Stomach (tissue), 9 donors: ENCODE measurements around the gene PPP5C. TPM values are rescaled to one million over a fixed set of nuclear protein-coding genes. Genes with fewer than 3 reads are reported as not detected.
"Not testable (repeated sequence)": the region's sequence is repeated elsewhere in the genome, so short reads cannot be mapped to it uniquely, and the experiment has no call there.

Experiments
- DNase-seq, 2 donors: peaks; one replicate each; pipeline versions ENCODE4 v3.0.0 to v3.0.0-alpha.2; 2013 to 2019
- H3K27ac ChIP-seq, 5 donors: fragments of 200-600 bp in 4 of 5; sonication (generic) in 4 of 5; one replicate each; pipeline ENCODE4 v1.5.1; 2013 to 2019; ENCODE audit warnings: mild to moderate bottlenecking in 1 of 5, moderate library complexity in 1 of 5
- H3K27me3 ChIP-seq, 3 donors: fragments of 200-600 bp; sonication (generic); one replicate each; pipeline ENCODE4 v1.5.1; 2017 to 2019; ENCODE audit warnings: mixed run types in 1 of 3
- H3K36me3 ChIP-seq, 4 donors: fragments of 200-600 bp; sonication (generic); 1 replicate in 3 of 4; 2 replicates in 1 of 4; pipeline ENCODE4 v1.5.1; 2016 to 2019
- H3K4me1 ChIP-seq, 4 donors: fragments of 200-600 bp; sonication (generic); one replicate each; pipeline ENCODE4 v1.5.1; 2016 to 2019
- H3K4me3 ChIP-seq, 4 donors: fragments of 200-600 bp; sonication (generic) in 3 of 4; one replicate each; pipeline ENCODE4 v1.5.1; 2016 to 2019; ENCODE audit warnings: mild to moderate bottlenecking in 1 of 4
- H3K9me3 ChIP-seq, 4 donors: fragments of 200-600 bp; sonication (generic); one replicate each; pipeline ENCODE4 v1.5.1; 2016 to 2019
- CTCF ChIP-seq, 7 experiments: fragments of 450-650 bp in 4 of 7; fragments of 200-600 bp in 3 of 7; sonication (generic) in 3 of 7; IDR thresholded peaks; one replicate each; pipeline ENCODE4 v1.5.1; 2016 to 2019; ENCODE audit warnings: antibody characterized with exemption in 7 of 7, control low read depth in 2 of 7, mild to moderate bottlenecking in 1 of 7
- EP300 ChIP-seq: sonication (generic); formaldehyde crosslinking; IDR thresholded peaks from one replicate; pipeline ENCODE4 v1.6.1; 2017; ENCODE audit warnings: antibody characterized with exemption
- POLR2A ChIP-seq, 4 donors: fragments of 450-650 bp; IDR thresholded peaks; one replicate each; pipeline ENCODE4 v1.6.1; 2016; ENCODE audit warnings: antibody characterized with exemption in 4 of 4, control low read depth in 2 of 4, mild to moderate bottlenecking in 1 of 4, moderate library complexity in 1 of 4
- POLR2AphosphoS5 ChIP-seq, 3 donors: sonication (generic); formaldehyde crosslinking; IDR thresholded peaks; one replicate each; pipeline ENCODE4 v1.6.1; 2016; ENCODE audit warnings: antibody characterized with exemption in 3 of 3
- WGBS, 5 donors: extraction: QIAGEN DNeasy Blood & Tissue Kit in 3 of 5; methylation state at CpG; one replicate each; pipeline versions ENCODE4 v1.1.5 to v1.1.7; 2013 to 2018; 5-methylcytosine and 5-hydroxymethylcytosine counted together
- intact Hi-C: fragments of 100-400 bp; cut with DNase I; formaldehyde crosslinking; loops from one replicate; pipeline ENCODE4 v1.15.1; 2023; ENCODE audit warnings: low total_unique reads
- polyA plus RNA-seq, 3 donors: library from polyadenylated mRNA; stranded (reverse); fragments of 200-250 nt; gene quantifications; one replicate each; pipeline ENCODE4 v1.2.3, GENCODE V29; 2013
- total RNA-seq, 5 donors: library from RNA; depleted of rRNA; stranded (reverse); fragments of >200 nt; gene quantifications; one replicate each; pipeline versions ENCODE4 v1.1.0 to v1.2.3, GENCODE V29; 2014 to 2016
- donor health status: healthy with polysubstance abuse.
- donor health status: Bipolar disorder and iron deficiency.
- donor health status: healthy.

The PPP5C gene
- total and polyA plus RNA-seq, 8 donors, result 29.6 to 124 (median 63.4) TPM

- 70 to 77% (median 73%) methylated on average over 19 to 21 of the region's 21 CpGs for WGBS, 5 donors
Measured at GRCh38 chr19:46393456-46394401, 46.8 kb downstream of the PPP5C start.

GRCh38 chr19:46394402-46394797 lies 47.5 kb downstream of the PPP5C start:
- Histone ChIP-seq H3K36me3 (peaks cover 23 to 44% (median 38%) of the 10 kb centered on the region in 4 donors), H3K4me3 (no peak overlapping the region), H3K27me3 (peaks cover 0 to 8% (median 0%) of the 10 kb centered on the region in 3 donors), H3K27ac (no peak overlapping the region), H3K9me3 (no peaks in the 10 kb centered on the region), H3K4me1 (peaks cover 7 to 25% (median 12%) of the 10 kb centered on the region in 4 donors)
- no peak for DNase-seq
- 72 to 83% (median 79%) methylated on average over 5 of the region's 5 CpGs for WGBS, 5 donors
- TF ChIP-seq POLR2A (IDR thresholded peaks at IDR 0.05), result no peak
- no peak for TF ChIP-seq POLR2AphosphoS5 (IDR thresholded peaks at IDR 0.05)
- TF ChIP-seq CTCF (IDR thresholded peaks at IDR 0.05), result no peak
- TF ChIP-seq EP300, result no peak
- intact Hi-C loops, result loop anchor here (5.0 kb wide), 1 partner anchor 93 kb away; no protein-coding TSS in a partner anchor

More at GRCh38 chr19:46393456-46394401, 46.8 kb downstream of the PPP5C start:
- Histone ChIP-seq H3K36me3 (peaks cover 26 to 50% (median 45%) of the 10 kb centered on the region in 4 donors), H3K4me3 (no peak overlapping the region), H3K9me3 (no peaks in the 10 kb centered on the region), H3K27me3 (peaks cover 0 to 8% (median 0%) of the 10 kb centered on the region in 3 donors), H3K4me1 (peaks cover 7 to 25% (median 12%) of the 10 kb centered on the region in 4 donors), H3K27ac (no peak overlapping the region)
- DNase-seq, result no peak
- intact Hi-C loops, result loop anchor here (5.0 kb wide), 1 partner anchor 94 kb away; no protein-coding TSS in a partner anchor
- TF ChIP-seq EP300 (no peak), POLR2A (IDR thresholded peaks at IDR 0.05) (no peak), CTCF (IDR thresholded peaks at IDR 0.05) (no peak)

- H3K9me3 ChIP-seq, H3K27ac ChIP-seq, DNase-seq, H3K4me3 ChIP-seq, H3K36me3 ChIP-seq, intact Hi-C loops: not testable (repeated sequence)
- Histone ChIP-seq H3K27me3 (peaks cover 0 to 20% (median 0%) of the 10 kb centered on the region in 3 donors), H3K4me1 (peaks cover 0 to 16% (median 2%) of the 10 kb centered on the region in 4 donors)
- WGBS, 5 donors, result 84 to 92% (median 90%) methylated on average over 14 of the region's 14 CpGs
Measured at GRCh38 chr19:46397801-46398479, 51.1 kb downstream of the PPP5C start.

- peaks cover 0 to 67% (median 18%) of the 10 kb centered on the region in 3 donors for H3K27me3 ChIP-seq
- DNase-seq, result no peak
- intact Hi-C loops, result no loop called here
Measured at GRCh38 chr19:46402725-46403124, 55.8 kb downstream of the PPP5C start.

More at GRCh38 chr19:46402725-46403124, 55.8 kb downstream of the PPP5C start:
- peaks cover 16 to 27% (median 20%) of the 10 kb centered on the region in 4 donors for H3K4me1 ChIP-seq
- no peak overlapping the region for H3K27ac ChIP-seq
- WGBS, 5 donors, result 88 to 93% (median 92%) methylated on average over 9 to 11 of the region's 11 CpGs
- TF ChIP-seq POLR2AphosphoS5 (IDR thresholded peaks at IDR 0.05) (no peak), EP300 (no peak), CTCF (IDR thresholded peaks at IDR 0.05) (no peak), POLR2A (IDR thresholded peaks at IDR 0.05) (no peak)
- H3K9me3 ChIP-seq, result no peaks in the 10 kb centered on the region
- no peaks in the 10 kb centered on the region for H3K36me3 ChIP-seq
- H3K4me3 ChIP-seq, result no peak overlapping the region
